H1 (cell line): ENCODE results near the gene SPPL3. TPM values are rescaled to one million over a fixed set of nuclear protein-coding genes. Genes with fewer than 3 reads are reported as not detected.

Experiments
- CBX5 ChIP-seq: fragments of 300-800, 300-1000 bp; sonication (generic); IDR thresholded peaks from 2 replicates; pipeline ENCODE4 v1.7.1; 2016; ENCODE audit warnings: antibody characterized with exemption, low read length, low read depth
- CBX8 ChIP-seq: fragments of 300-800, 300-1000 bp; sonication (generic); IDR thresholded peaks from 2 replicates; pipeline ENCODE4 v1.7.1; 2016; ENCODE audit warnings: low read depth, low read length, borderline replicate concordance
- EZH2 ChIP-seq: fragments of 200-600 bp; sonication (generic); IDR thresholded peaks from 2 replicates; pipeline ENCODE4 v1.7.1; 2012; ENCODE audit warnings: low read depth, mild to moderate bottlenecking, moderate library complexity, low read length, inconsistent platforms; ENCODE audit not compliant: severe bottlenecking
- USF2 ChIP-seq: IDR thresholded peaks from 2 replicates; pipeline ENCODE4 v1.6.1; 2011; ENCODE audit warnings: low read length, improper control_type of control experiment
- polyA plus RNA-seq, 7 experiments: library from polyadenylated mRNA; depleted of rRNA in 3 of 7; stranded (reverse) in 5 of 7; unstranded in 2 of 7; fragments of >200 nt in 5 of 7; fragments of 200-250 nt in 2 of 7; gene quantifications; 1 replicate in 5 of 7; 2 replicates in 1 of 7; 4 replicates in 1 of 7; pipeline versions ENCODE4 v1.2.1 to v1.2.3, GENCODE V29; 2011 to 2013; ENCODE audit warnings: missing spikeins in 2 of 7, mixed read lengths in 2 of 7
- total RNA-seq: library from RNA; stranded (reverse); fragmentation: NEBNext Ultra II Directional; extraction: Animal tissue kit (Norgen Biotek cat#: 25700); gene quantifications from 2 replicates; pipeline ENCODE4 v1.2.1, GENCODE V29; 2021

The SPPL3 gene
- total and polyA plus RNA-seq, 2 of the 8 experiments (the other 6 are each of a cell fraction or from before 2014, with no cell fraction given), result 27.3 to 48.4 TPM

- no peak for TF ChIP-seq EZH2
- TF ChIP-seq CBX8, result no peak
- TF ChIP-seq USF2, result no peak
- TF ChIP-seq CBX5, result no peak
Measured at GRCh38 chr12:120725659-120726509, 178.3 kb downstream of the SPPL3 start, which contains the start of gene ACADS (continued).
